B cell (primary cell): ENCODE results near the gene RASL11A. TPM values are rescaled to one million over a fixed set of nuclear protein-coding genes. Genes with fewer than 3 reads are reported as not detected.

Experiments
- ATAC-seq: fragments of 200-7000 bp; cut with Tn5 transposase; one replicate; pipeline ENCODE4 v1.10.0; 2021; ENCODE audit warnings: low read depth, mild to moderate bottlenecking, moderate number of reproducible peaks, moderate library complexity
- CTCF ChIA-PET: fragments of 350-600 bp; sonication (Branson Sonifier 250); formaldehyde crosslinking; loops from one replicate; lab custom pipeline; 2021; ENCODE audit warnings: antibody characterized with exemption, inconsistent platforms; lab: Charles Lee
- POLR2A ChIA-PET: fragments of 350-600 bp; sonication (Branson Sonifier 250); formaldehyde crosslinking; loops from one replicate; lab custom pipeline; 2021; ENCODE audit warnings: antibody characterized with exemption; lab: Charles Lee
- DNase-seq: peaks from one replicate; pipeline ENCODE4 v3.0.0; 2013
- H2AFZ ChIP-seq: 2 replicates; pipeline ENCODE4 v1.6.1; 2012; ENCODE audit warnings: mild to moderate bottlenecking, low read depth, low read length; ENCODE audit not compliant: insufficient read depth, poor library complexity, severe bottlenecking
- H3K27ac ChIP-seq, 2 donors: 1 replicate in 1 of 2; 2 replicates in 1 of 2; pipeline ENCODE4 v1.5.1; 2012 to 2013; ENCODE audit warnings: low read length in 2 of 2, mild to moderate bottlenecking in 2 of 2, moderate library complexity in 1 of 2
- H3K27me3 ChIP-seq, 4 experiments: fragments of 200-600 bp in 1 of 4; sonication (generic) in 1 of 4; replicated peaks in 1 of 4; 1 replicate in 2 of 4; 2 replicates in 2 of 4; pipeline versions ENCODE4 v1.6.1 to v1.7.0; 2013 to 2016; ENCODE audit warnings: low read length in 3 of 4, mild to moderate bottlenecking in 2 of 4, mixed read lengths in 1 of 4, moderate library complexity in 1 of 4; ENCODE audit not compliant: insufficient read depth in 4 of 4, control insufficient read depth in 3 of 4; ENCODE audit errors: control extremely low read depth in 1 of 4
- H3K36me3 ChIP-seq, 2 experiments: replicated peaks in 1 of 2; 1 replicate in 1 of 2; 2 replicates in 1 of 2; pipeline versions ENCODE4 v1.6.1 to v1.7.1; 2013; ENCODE audit warnings: low read length in 1 of 2; ENCODE audit not compliant: insufficient read depth in 2 of 2, control insufficient read depth in 1 of 2; ENCODE audit errors: control extremely low read depth in 1 of 2, extremely low read depth in 1 of 2
- H3K4me1 ChIP-seq, 2 donors: fragments of 200-600 bp in 1 of 2; sonication (generic) in 1 of 2; 1 replicate in 1 of 2; 2 replicates in 1 of 2; pipeline versions ENCODE4 v1.5.1 to v1.6.1; 2013 to 2017; ENCODE audit warnings: low read length in 2 of 2; ENCODE audit not compliant: control insufficient read depth in 2 of 2, insufficient read depth in 2 of 2
- H3K4me2 ChIP-seq: replicated peaks from 2 replicates; pipeline ENCODE3; 2012; ENCODE audit warnings: mild to moderate bottlenecking, low read depth, low read length; ENCODE audit not compliant: poor library complexity, severe bottlenecking
- H3K4me3 ChIP-seq, 5 experiments: fragments of 200-600 bp in 1 of 5; sonication (generic) in 1 of 5; 1 replicate in 3 of 5; 2 replicates in 2 of 5; pipeline versions ENCODE4 v1.5.1 to v1.7.0; 2011 to 2016; ENCODE audit warnings: low read length in 4 of 5, mild to moderate bottlenecking in 4 of 5, low read depth in 2 of 5, control low read depth in 1 of 5, moderate library complexity in 1 of 5; ENCODE audit not compliant: insufficient read depth in 1 of 5; ENCODE audit errors: control extremely low read depth in 1 of 5, extremely low read depth in 1 of 5
- H3K79me2 ChIP-seq: fragments of 200-600 bp; sonication (generic); one replicate; pipeline ENCODE4 v1.6.0; 2016; ENCODE audit warnings: low read length; ENCODE audit not compliant: control insufficient read depth, insufficient read depth
- H3K9ac ChIP-seq: fragments of 200-600 bp; sonication (generic); 2 replicates; pipeline ENCODE4 v1.6.1; 2017; ENCODE audit warnings: mild to moderate bottlenecking, low read length, moderate library complexity
- H3K9me3 ChIP-seq, 3 donors: one replicate each; pipeline versions ENCODE4 v1.6.1 to v1.7.1; 2013; ENCODE audit warnings: low read length in 2 of 3; ENCODE audit not compliant: control insufficient read depth in 2 of 3, insufficient read depth in 1 of 3; ENCODE audit errors: control extremely low read depth in 1 of 3
- H4K20me1 ChIP-seq: 2 replicates; pipeline ENCODE4 v1.6.0; 2012; ENCODE audit warnings: mild to moderate bottlenecking, low read length; ENCODE audit not compliant: insufficient read depth, control insufficient read depth, poor library complexity, severe bottlenecking
- H3K27ac Mint-ChIP-seq: one replicate; pipeline ENCODE4 v1.8.0; 2021; ENCODE audit warnings: mixed read lengths
- H3K27me3 Mint-ChIP-seq: one replicate; pipeline ENCODE4 v1.8.0; 2021; ENCODE audit warnings: mixed read lengths
- H3K4me1 Mint-ChIP-seq: one replicate; pipeline ENCODE4 v1.8.0; 2021; ENCODE audit warnings: mixed read lengths
- H3K4me3 Mint-ChIP-seq: one replicate; pipeline ENCODE4 v1.8.0; 2021; ENCODE audit warnings: mixed read lengths
- H3K9me3 Mint-ChIP-seq: one replicate; pipeline ENCODE4 v1.8.0; 2022; ENCODE audit warnings: mixed read lengths; ENCODE audit not compliant: insufficient read depth
- EZH2 ChIP-seq: IDR thresholded peaks from 2 replicates; pipeline ENCODE4 v1.6.1; 2012; ENCODE audit warnings: borderline replicate concordance, low read depth, mild to moderate bottlenecking, moderate library complexity, low read length; ENCODE audit not compliant: insufficient read depth, poor library complexity, severe bottlenecking
- WGBS: methylation state at CpG from one replicate; pipeline ENCODE4 v1.1.5; 2013; ENCODE audit warnings: missing lambda C conversion rate; ENCODE audit not compliant: insufficient coverage; 5-methylcytosine and 5-hydroxymethylcytosine counted together
- intact Hi-C: fragments of 100-400 bp; cut with micrococcal nuclease; formaldehyde crosslinking; loops from one replicate; pipeline ENCODE4 v1.10.0; 2022
- polyA plus RNA-seq: library from polyadenylated mRNA; depleted of rRNA; stranded (reverse); fragments of >200 nt; gene quantifications from 2 replicates; pipeline ENCODE4 v1.2.3, GENCODE V29; 2012
- total RNA-seq, 2 donors: library from RNA; stranded (reverse); fragments of 120-200 nt in 1 of 2; gene quantifications; 1 replicate in 1 of 2; 2 replicates in 1 of 2; pipeline versions ENCODE4 v1.2.3 to v1.2.4, GENCODE V29; 2013 to 2022
- TF ChIP-seq, protein P1 (sequence below): fragments of 200-600 bp; IDR thresholded peaks from one replicate; pipeline ENCODE4 v1.8.0; 2022; ENCODE audit warnings: antibody characterized with exemption, mild to moderate bottlenecking

The RASL11A gene
- total and polyA plus RNA-seq, 2 donors (not counting 1 experiment from before 2014, with no cell fraction given): 0.89 to 4.8 TPM

- Histone ChIP-seq H3K9ac (no peak overlapping the region), H3K4me1 (peaks cover 6 to 18% of the 10 kb centered on the region in 2 donors), H3K79me2 (peaks cover 26% of the 10 kb centered on the region), H4K20me1 (no peaks in the 10 kb centered on the region), H3K27ac (no peak overlapping the region), H3K4me2 (no peak overlapping the region), H3K27me3 (peaks cover 0 to 5% (median 2%) of the 10 kb centered on the region in 4 experiments), H3K9me3 (no peaks in the 10 kb centered on the region), H3K4me3 (no peak overlapping the region), H3K36me3 (no peaks in the 10 kb centered on the region), H2AFZ (no peak overlapping the region)
- DNase-seq (no peak), ATAC-seq (no peak)
- Mint-ChIP-seq H3K4me3 (no peak overlapping the region), H3K27ac (no peak overlapping the region), H3K27me3 (no peaks in the 10 kb centered on the region), H3K9me3 (no peaks in the 10 kb centered on the region), H3K4me1 (peaks cover 48% of the 10 kb centered on the region)
- 65% methylated on average over 2 of the region's 2 CpGs for WGBS
- ChIA-PET POLR2A (no interaction called here), CTCF (interaction anchor here (1.0 kb wide), 1 partner anchor 92 kb away, joined by 3 read pairs; no protein-coding TSS in a partner anchor)
- intact Hi-C loops: loop anchor here (10.0 kb wide), 1 partner anchor 778 kb away; no protein-coding TSS in a partner anchor
- TF ChIP-seq EZH2: no peak
- TF ChIP-seq, protein P1, sequence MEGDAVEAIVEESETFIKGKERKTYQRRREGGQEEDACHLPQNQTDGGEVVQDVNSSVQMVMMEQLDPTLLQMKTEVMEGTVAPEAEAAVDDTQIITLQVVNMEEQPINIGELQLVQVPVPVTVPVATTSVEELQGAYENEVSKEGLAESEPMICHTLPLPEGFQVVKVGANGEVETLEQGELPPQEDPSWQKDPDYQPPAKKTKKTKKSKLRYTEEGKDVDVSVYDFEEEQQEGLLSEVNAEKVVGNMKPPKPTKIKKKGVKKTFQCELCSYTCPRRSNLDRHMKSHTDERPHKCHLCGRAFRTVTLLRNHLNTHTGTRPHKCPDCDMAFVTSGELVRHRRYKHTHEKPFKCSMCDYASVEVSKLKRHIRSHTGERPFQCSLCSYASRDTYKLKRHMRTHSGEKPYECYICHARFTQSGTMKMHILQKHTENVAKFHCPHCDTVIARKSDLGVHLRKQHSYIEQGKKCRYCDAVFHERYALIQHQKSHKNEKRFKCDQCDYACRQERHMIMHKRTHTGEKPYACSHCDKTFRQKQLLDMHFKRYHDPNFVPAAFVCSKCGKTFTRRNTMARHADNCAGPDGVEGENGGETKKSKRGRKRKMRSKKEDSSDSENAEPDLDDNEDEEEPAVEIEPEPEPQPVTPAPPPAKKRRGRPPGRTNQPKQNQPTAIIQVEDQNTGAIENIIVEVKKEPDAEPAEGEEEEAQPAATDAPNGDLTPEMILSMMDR: no peak
These were observed 3.7 kb upstream of the RASL11A start for GRCh38 chr13:27266917-27267316.

DNA sequence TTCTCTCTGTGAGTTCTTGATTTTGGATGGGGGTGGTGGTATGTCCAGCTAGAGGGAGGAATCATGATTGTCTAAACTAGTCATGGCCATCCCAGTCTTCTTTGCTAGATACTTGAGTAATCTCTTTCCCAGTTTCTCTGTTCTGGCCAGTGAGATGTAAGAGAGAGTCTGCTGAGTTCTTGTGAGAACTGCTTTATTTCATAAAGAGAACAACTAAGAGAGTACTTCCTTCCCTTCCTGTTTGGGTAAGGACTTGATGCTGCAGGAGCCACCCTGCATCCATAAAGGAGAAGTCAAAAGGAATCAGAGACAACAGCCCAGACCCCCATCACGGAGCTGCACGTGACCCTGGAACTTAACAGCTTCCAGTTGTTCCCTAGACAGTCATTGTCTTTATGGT, 3.0 kb upstream of the RASL11A start:
- H3K27ac Mint-ChIP-seq: no peak overlapping the region
- intact Hi-C loops: loop anchor here (10.0 kb wide), 1 partner anchor 777 kb away; no protein-coding TSS in a partner anchor
- CTCF ChIA-PET: no interaction called here

More for the DNA sequence above, 3.0 kb upstream of the RASL11A start:
- H4K20me1 ChIP-seq: no peaks in the 10 kb centered on the region
- H3K4me3 ChIP-seq: no peak overlapping the region
- H3K9me3 ChIP-seq: no peaks in the 10 kb centered on the region
- H3K4me1 ChIP-seq: peaks cover 6 to 18% of the 10 kb centered on the region in 2 donors
- no peak overlapping the region for H2AFZ ChIP-seq
- DNase-seq (no peak), ATAC-seq (no peak)
- Mint-ChIP-seq H3K27me3 (no peaks in the 10 kb centered on the region), H3K4me3 (no peak overlapping the region), H3K9me3 (no peaks in the 10 kb centered on the region), H3K4me1 (peaks cover 45% of the 10 kb centered on the region)
- peaks cover 20% of the 10 kb centered on the region for H3K79me2 ChIP-seq
- 54% methylated on average over 2 of the region's 2 CpGs for WGBS
- H3K9ac ChIP-seq: no peak overlapping the region
- no peak overlapping the region for H3K4me2 ChIP-seq
- TF ChIP-seq EZH2: no peak
- TF ChIP-seq, protein P1: no peak
- H3K27me3 ChIP-seq: peaks cover 0 to 5% (median 2%) of the 10 kb centered on the region in 4 experiments
- H3K27ac ChIP-seq: no peak overlapping the region
- POLR2A ChIA-PET: no interaction called here
- no peaks in the 10 kb centered on the region for H3K36me3 ChIP-seq
